Kidney (tissue), 14 donors: ENCODE results near the gene FOXK1. TPM values are rescaled to one million over a fixed set of nuclear protein-coding genes. Genes with fewer than 3 reads are reported as not detected.

ENCODE experiments used
- DNase-seq, 5 donors: peaks; one replicate each; pipeline ENCODE4 v3.0.0-alpha.2; 2013 to 2020
- FAIRE-seq: peaks from 2 replicates; lab custom pipeline; 2012; peaks lifted over from hg19 to GRCh38; lab: Jason Lieb, UNC
- H3K27ac ChIP-seq, 2 donors: one replicate each; pipeline ENCODE4 v1.7.0; 2013; ENCODE audit warnings: low read depth in 2 of 2, low read length in 2 of 2, inconsistent platforms in 1 of 2
- H3K27me3 ChIP-seq: one replicate; pipeline ENCODE4 v1.7.1; 2013; ENCODE audit warnings: low read length, inconsistent platforms; ENCODE audit not compliant: control insufficient read depth, insufficient read depth
- H3K36me3 ChIP-seq, 3 donors: one replicate each; pipeline versions ENCODE4 v1.7.0 to v1.7.1; 2013; ENCODE audit warnings: low read length in 3 of 3, control low read depth in 1 of 3, inconsistent platforms in 1 of 3; ENCODE audit not compliant: insufficient read depth in 3 of 3, control insufficient read depth in 2 of 3
- H3K4me1 ChIP-seq, 3 donors: one replicate each; pipeline versions ENCODE4 v1.7.0 to v1.7.1; 2013; ENCODE audit warnings: low read length in 3 of 3, inconsistent platforms in 1 of 3, low read depth in 1 of 3; ENCODE audit not compliant: control insufficient read depth in 2 of 3, insufficient read depth in 2 of 3
- H3K4me3 ChIP-seq, 3 donors: one replicate each; pipeline versions ENCODE4 v1.7.0 to v1.8.1; 2013; ENCODE audit warnings: low read length in 3 of 3, control low read depth in 1 of 3, inconsistent platforms in 1 of 3
- H3K9ac ChIP-seq, 3 donors: one replicate each; pipeline versions ENCODE4 v1.7.0 to v1.7.1; 2013; ENCODE audit warnings: low read length in 3 of 3, control low read depth in 1 of 3, inconsistent platforms in 1 of 3
- H3K9me3 ChIP-seq, 3 donors: one replicate each; pipeline versions ENCODE4 v1.7.0 to v1.7.1; 2013; ENCODE audit warnings: low read length in 3 of 3, control low read depth in 1 of 3, inconsistent platforms in 1 of 3; ENCODE audit not compliant: control insufficient read depth in 2 of 3, insufficient read depth in 1 of 3
- CTCF ChIP-seq: IDR thresholded peaks from 3 replicates; pipeline ENCODE4 v1.5.1; 2012; ENCODE audit warnings: mild to moderate bottlenecking, moderate library complexity, borderline replicate concordance; ENCODE audit not compliant: insufficient read depth; ENCODE audit errors: extremely low read depth
- intact Hi-C: fragments of 100-400 bp; cut with DNase I; formaldehyde crosslinking; loops from one replicate; pipeline ENCODE4 v1.11.1; 2022
- polyA plus RNA-seq: library from polyadenylated mRNA; stranded (reverse); fragments of 350-450 nt; fragmentation: Illumina TruSeq; extraction: RNeasy Lipid Tissue Mini Kit (QIAGEN cat#74804); gene quantifications from one replicate; pipeline ENCODE4 v1.2.3, GENCODE V29; 2014; ENCODE audit warnings: low read depth, low replicate concordance; ENCODE audit not compliant: insufficient read depth
- total RNA-seq: library from RNA; stranded (reverse); fragmentation: NEBNext Ultra II Directional; extraction: Animal tissue kit (Norgen Biotek cat#: 25700); gene quantifications from one replicate; pipeline ENCODE4 v1.2.1, GENCODE V29; 2021
- donor health status: control.
- donor health status: control.
- donor health status: control.
- donor health status: control.
- donor health status: control.
- donor health status: DM: yes; HTN: yes; CAD: no.
- donor health status: Normal renal cell carcinoma (clear cell type).

The FOXK1 gene
- total and polyA plus RNA-seq, 2 donors from 2014 or later, result 3.9 to 44.2 TPM

- no peak for DNase-seq
- no peaks in the 10 kb centered on the region for H3K27me3 ChIP-seq
- H3K9me3 ChIP-seq, result peaks cover 0 to 8% (median 0%) of the 10 kb centered on the region in 3 donors
- H3K36me3 ChIP-seq, result no peaks in the 10 kb centered on the region
- FAIRE-seq, result no peak
- H3K4me3 ChIP-seq, result no peak overlapping the region
- H3K27ac ChIP-seq, result no peak overlapping the region
- intact Hi-C loops, result no loop called here
- H3K4me1 ChIP-seq, result peaks cover 0 to 3% (median 1%) of the 10 kb centered on the region in 3 donors
- no peak overlapping the region for H3K9ac ChIP-seq
- TF ChIP-seq CTCF, result no peak
Measured at GRCh38 chr7:4655896-4656295, 26.2 kb upstream of the FOXK1 start.

- no peaks in the 10 kb centered on the region for H3K36me3 ChIP-seq
- H3K9me3 ChIP-seq, result peaks cover 0 to 8% (median 0%) of the 10 kb centered on the region in 3 donors
- no peak for DNase-seq
- TF ChIP-seq CTCF, result no peak
- intact Hi-C loops, result no loop called here
- no peak for FAIRE-seq
- H3K27me3 ChIP-seq, result no peaks in the 10 kb centered on the region
- no peak overlapping the region for H3K27ac ChIP-seq
- H3K4me3 ChIP-seq, result no peak overlapping the region
- peaks cover 0 to 3% (median 0%) of the 10 kb centered on the region in 3 donors for H3K4me1 ChIP-seq
- H3K9ac ChIP-seq, result no peak overlapping the region
Measured at GRCh38 chr7:4657640-4658417, 24.3 kb upstream of the FOXK1 start.

- intact Hi-C loops, result no loop called here
- FAIRE-seq, result no peak
- TF ChIP-seq CTCF, result no peak
Measured at GRCh38 chr7:4659551-4660286, 22.4 kb upstream of the FOXK1 start.

More at GRCh38 chr7:4659551-4660286, 22.4 kb upstream of the FOXK1 start:
- no peak overlapping the region for H3K4me3 ChIP-seq
- DNase-seq, result no peak
- H3K27ac ChIP-seq, result no peak overlapping the region
- peaks cover 0 to 3% (median 0%) of the 10 kb centered on the region in 3 donors for H3K4me1 ChIP-seq
- H3K9me3 ChIP-seq, result peaks cover 0 to 8% (median 0%) of the 10 kb centered on the region in 3 donors
- H3K36me3 ChIP-seq, result no peaks in the 10 kb centered on the region
- H3K9ac ChIP-seq, result no peak overlapping the region
- no peaks in the 10 kb centered on the region for H3K27me3 ChIP-seq
